Non-pigmented ciliary epithelial cell (primary cell): ENCODE results near the gene LRRC41.
"Not testable (repeated sequence)": the region's sequence is repeated elsewhere in the genome, so short reads cannot be mapped to it uniquely, and the experiment has no call there.

Experiments
- DNase-seq: peaks from one replicate; pipeline ENCODE4 v3.0.0-alpha.2; 2010; ENCODE audit warnings: low read depth

LRRC41 gene

GRCh38 chr1:46303038-46303871, at the start of gene LRRC41, which contains the start of gene UQCRH:
Gene LRRC41, minus strand, starts transcription at chr1:46303616. Its CDS starts 294 bp downstream, at chr1:46303322.
Gene UQCRH, plus strand, starts transcription at chr1:46303698. Its CDS starts 69 bp downstream, at chr1:46303767.
- DNase-seq = peak; percentile 93

GRCh38 chr1:46352363-46352762, 48.9 kb upstream of the LRRC41 start:
- DNase-seq = no peak

- no peak for DNase-seq
These were observed 41.9 kb upstream of the LRRC41 start for GRCh38 chr1:46345281-46345680.

GRCh38 chr1:46344481-46344880, 41.1 kb upstream of the LRRC41 start:
- no peak for DNase-seq

- no peak for DNase-seq
These were observed 40.3 kb upstream of the LRRC41 start for GRCh38 chr1:46343705-46344104.

GRCh38 chr1:46343351-46343695, 39.9 kb upstream of the LRRC41 start:
- DNase-seq = no peak

GRCh38 chr1:46342677-46343350, 39.4 kb upstream of the LRRC41 start:
- no peak for DNase-seq

GRCh38 chr1:46342084-46342656, 38.8 kb upstream of the LRRC41 start:
- no peak for DNase-seq

GRCh38 chr1:46341222-46342083, 38.0 kb upstream of the LRRC41 start:
- DNase-seq = no peak

- DNase-seq = peak; percentile 87
These were observed 37.2 kb upstream of the LRRC41 start, which contains the start of gene NSUN4 for GRCh38 chr1:46340404-46341221. Gene NSUN4, plus strand, starts transcription at chr1:46340807. Its CDS starts 20 bp downstream, at chr1:46340827.

- DNase-seq = not testable (repeated sequence)
These were observed 34.0 kb upstream of the LRRC41 start for GRCh38 chr1:46337409-46337808.

- DNase-seq = no peak
These were observed 31.7 kb upstream of the LRRC41 start for GRCh38 chr1:46335081-46335480.

GRCh38 chr1:46334030-46334384, 30.6 kb upstream of the LRRC41 start:
- DNase-seq = no peak

GRCh38 chr1:46333300-46334029, 30.0 kb upstream of the LRRC41 start:
- no peak for DNase-seq

- not testable (repeated sequence) for DNase-seq
These were observed 28.5 kb upstream of the LRRC41 start for GRCh38 chr1:46331786-46332540.

GRCh38 chr1:46330381-46330780, 27.0 kb upstream of the LRRC41 start:
- DNase-seq = not testable (repeated sequence)

- not testable (repeated sequence) for DNase-seq
These were observed 26.4 kb upstream of the LRRC41 start for GRCh38 chr1:46329807-46330206.

GRCh38 chr1:46328182-46328581, 24.8 kb upstream of the LRRC41 start:
- DNase-seq = not testable (repeated sequence)

GRCh38 chr1:46325285-46326076, 22.1 kb upstream of the LRRC41 start:
- DNase-seq = not testable (repeated sequence)
